Sigmoid colon (tissue), 7 donors: Measurements from ENCODE around the gene GPHA2. TPM values are rescaled to one million over a fixed set of nuclear protein-coding genes. Genes with fewer than 3 reads are reported as not detected.

ENCODE experiments used
- DNase-seq: peaks from one replicate; pipeline ENCODE4 v3.0.0-alpha.2; 2019
- H3K27ac ChIP-seq, 4 donors: fragments of 200-600 bp; sonication (generic); one replicate each; pipeline ENCODE4 v1.5.1; 2016 to 2019; ENCODE audit warnings: mild to moderate bottlenecking in 1 of 4
- H3K27me3 ChIP-seq, 3 donors: fragments of 200-600 bp; sonication (generic); one replicate each; pipeline ENCODE4 v1.5.1; 2019; ENCODE audit warnings: mild to moderate bottlenecking in 1 of 3
- H3K36me3 ChIP-seq, 4 donors: fragments of 200-600 bp; sonication (generic); one replicate each; pipeline ENCODE4 v1.5.1; 2016 to 2019
- H3K4me1 ChIP-seq, 4 donors: fragments of 200-600 bp; sonication (generic); one replicate each; pipeline ENCODE4 v1.5.1; 2017 to 2019
- H3K4me3 ChIP-seq, 4 donors: fragments of 200-600 bp; sonication (generic); one replicate each; pipeline ENCODE4 v1.5.1; 2017 to 2019; ENCODE audit warnings: mild to moderate bottlenecking in 2 of 4, moderate library complexity in 1 of 4
- H3K9me3 ChIP-seq, 4 donors: fragments of 200-600 bp in 3 of 4; sonication (generic) in 3 of 4; one replicate each; pipeline versions ENCODE4 v1.5.1 to v1.6.1; 2013 to 2019
- EP300 ChIP-seq, 4 donors: sonication (generic); formaldehyde crosslinking; IDR thresholded peaks; one replicate each; pipeline ENCODE4 v1.6.1; 2017; ENCODE audit warnings: antibody characterized with exemption in 4 of 4
- POLR2A ChIP-seq, 2 donors: fragments of 450-650 bp; IDR thresholded peaks; one replicate each; pipeline ENCODE4 v1.6.1; 2016; ENCODE audit warnings: antibody characterized with exemption in 2 of 2, mild to moderate bottlenecking in 2 of 2, moderate library complexity in 2 of 2
- POLR2AphosphoS5 ChIP-seq, 4 donors: sonication (generic); formaldehyde crosslinking; IDR thresholded peaks; one replicate each; pipeline ENCODE4 v1.6.1; 2017; ENCODE audit warnings: antibody characterized with exemption in 4 of 4
- WGBS, 2 donors: extraction: QIAGEN DNeasy Blood & Tissue Kit; methylation state at CpG; one replicate each; pipeline ENCODE4 v1.1.7; 2013; 5-methylcytosine and 5-hydroxymethylcytosine counted together
- intact Hi-C: fragments of 100-400 bp; cut with DNase I; formaldehyde crosslinking; loops from one replicate; pipeline ENCODE4 v1.15.1; 2023
- polyA plus RNA-seq, 3 donors: library from polyadenylated mRNA; stranded (reverse); fragments of 200-250 nt; gene quantifications; one replicate each; pipeline ENCODE4 v1.2.3, GENCODE V29; 2013
- total RNA-seq, 4 donors: library from RNA; depleted of rRNA; stranded (reverse); fragments of >200 nt; gene quantifications; one replicate each; pipeline ENCODE4 v1.1.0, GENCODE V29; 2016
- TF ChIP-seq, protein P1 (sequence below), 4 experiments: fragments of 450-650 bp in 3 of 4; fragments of 200-600 bp in 1 of 4; IDR thresholded peaks; one replicate each; pipeline ENCODE4 v1.5.1; 2016 to 2019; ENCODE audit warnings: antibody characterized with exemption in 4 of 4, mild to moderate bottlenecking in 3 of 4, moderate library complexity in 2 of 4
- donor health status: healthy with polysubstance abuse.
- donor health status: Bipolar disorder and iron deficiency.
- donor health status: healthy.

The GPHA2 gene
- total and polyA plus RNA-seq, 7 donors: 0.47 to 2.9 TPM; not detected in 5

- intact Hi-C loops: no loop called here
- Histone ChIP-seq H3K36me3 (peaks cover 18 to 96% (median 62%) of the 10 kb centered on the region in 4 donors), H3K4me3 (no peak overlapping the region), H3K27ac (no peak overlapping the region), H3K4me1 (no peaks in the 10 kb centered on the region), H3K27me3 (no peaks in the 10 kb centered on the region), H3K9me3 (no peaks in the 10 kb centered on the region)
- TF ChIP-seq, protein P1, sequence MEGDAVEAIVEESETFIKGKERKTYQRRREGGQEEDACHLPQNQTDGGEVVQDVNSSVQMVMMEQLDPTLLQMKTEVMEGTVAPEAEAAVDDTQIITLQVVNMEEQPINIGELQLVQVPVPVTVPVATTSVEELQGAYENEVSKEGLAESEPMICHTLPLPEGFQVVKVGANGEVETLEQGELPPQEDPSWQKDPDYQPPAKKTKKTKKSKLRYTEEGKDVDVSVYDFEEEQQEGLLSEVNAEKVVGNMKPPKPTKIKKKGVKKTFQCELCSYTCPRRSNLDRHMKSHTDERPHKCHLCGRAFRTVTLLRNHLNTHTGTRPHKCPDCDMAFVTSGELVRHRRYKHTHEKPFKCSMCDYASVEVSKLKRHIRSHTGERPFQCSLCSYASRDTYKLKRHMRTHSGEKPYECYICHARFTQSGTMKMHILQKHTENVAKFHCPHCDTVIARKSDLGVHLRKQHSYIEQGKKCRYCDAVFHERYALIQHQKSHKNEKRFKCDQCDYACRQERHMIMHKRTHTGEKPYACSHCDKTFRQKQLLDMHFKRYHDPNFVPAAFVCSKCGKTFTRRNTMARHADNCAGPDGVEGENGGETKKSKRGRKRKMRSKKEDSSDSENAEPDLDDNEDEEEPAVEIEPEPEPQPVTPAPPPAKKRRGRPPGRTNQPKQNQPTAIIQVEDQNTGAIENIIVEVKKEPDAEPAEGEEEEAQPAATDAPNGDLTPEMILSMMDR (IDR thresholded peaks at IDR 0.05): no peak
- WGBS, 2 donors: 90 to 95% methylated on average over 23 of the region's 23 CpGs
- no peak for DNase-seq
Measured at GRCh38 chr11:64903291-64903833, 32.3 kb downstream of the GPHA2 start.

DNA sequence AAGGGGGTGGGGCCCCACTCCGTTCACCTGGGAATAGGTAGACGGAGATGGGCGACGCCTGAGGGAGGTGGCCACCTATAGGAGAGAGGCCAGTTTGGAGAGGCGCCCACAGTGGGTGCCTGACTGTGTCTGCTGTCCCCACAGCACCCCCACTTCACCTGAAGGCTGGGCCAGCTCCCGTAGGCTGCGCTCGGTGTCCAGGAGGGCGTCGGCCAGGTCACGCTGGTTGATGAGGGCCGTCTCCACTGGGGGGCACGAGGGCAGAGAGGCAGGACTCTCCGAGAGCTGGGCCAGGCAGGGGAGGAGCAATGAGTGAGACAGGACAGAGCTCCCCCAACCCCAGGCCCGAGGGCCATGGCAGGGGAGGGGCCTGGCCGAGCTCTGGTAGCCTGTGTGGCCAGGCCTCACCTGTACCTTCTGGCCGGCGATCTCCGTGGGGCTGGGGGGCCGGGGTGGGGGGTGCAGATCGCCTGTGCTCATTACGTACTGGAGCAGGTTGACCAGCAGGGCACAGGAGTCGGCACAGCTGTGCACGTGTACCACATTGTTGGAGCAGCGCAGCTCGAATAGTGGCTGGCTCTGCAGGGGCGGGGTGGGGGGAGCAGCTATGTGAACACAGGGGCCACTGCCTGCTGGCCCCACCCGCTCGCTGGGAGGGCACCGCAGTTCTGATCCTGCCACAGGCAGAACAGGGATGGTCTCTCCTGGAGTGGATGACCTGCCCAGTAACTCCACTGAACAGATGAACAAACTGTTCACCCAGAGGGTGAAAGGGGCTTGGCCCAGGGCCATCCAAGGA lies 33.4 kb downstream of the GPHA2 start:
- intact Hi-C loops: no loop called here
- no peak overlapping the region for H3K27ac ChIP-seq
- H3K4me1 ChIP-seq: no peaks in the 10 kb centered on the region
- WGBS, 2 donors: 87 to 91% methylated on average over 30 of the region's 30 CpGs
- peaks cover 14 to 96% (median 61%) of the 10 kb centered on the region in 4 donors for H3K36me3 ChIP-seq
- no peaks in the 10 kb centered on the region for H3K27me3 ChIP-seq
- no peak for DNase-seq
- no peaks in the 10 kb centered on the region for H3K9me3 ChIP-seq
- no peak overlapping the region for H3K4me3 ChIP-seq
- TF ChIP-seq POLR2AphosphoS5 (IDR thresholded peaks at IDR 0.05): no peak
- no peak for TF ChIP-seq EP300 (IDR thresholded peaks at IDR 0.05)
- TF ChIP-seq POLR2A (IDR thresholded peaks at IDR 0.05): no peak
- TF ChIP-seq, protein P1 (IDR thresholded peaks at IDR 0.05): no peak

DNA sequence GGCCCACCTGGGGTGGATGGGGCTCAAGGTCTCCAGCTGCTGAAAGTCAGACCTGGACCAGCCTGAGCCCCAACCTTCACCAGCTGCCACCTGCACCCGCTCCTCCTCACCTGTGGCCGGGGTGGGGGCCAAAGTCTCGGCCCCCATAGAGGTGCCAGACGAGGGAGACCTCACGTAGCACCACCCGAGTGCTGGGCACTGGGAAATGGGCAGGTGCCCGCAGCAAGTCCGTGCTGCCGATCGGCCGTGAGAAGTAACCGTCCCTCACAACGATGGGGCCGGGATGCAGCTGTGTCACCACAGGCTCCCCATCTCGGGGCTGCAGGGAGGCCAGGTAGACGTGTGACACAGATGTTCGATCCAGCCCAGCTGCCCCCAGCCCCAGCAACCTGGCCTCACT lies 34.9 kb downstream of the GPHA2 start:
- H3K9me3 ChIP-seq: no peaks in the 10 kb centered on the region
- intact Hi-C loops: no loop called here
- WGBS, 2 donors: 94 to 95% methylated on average over 17 of the region's 17 CpGs
- H3K4me3 ChIP-seq: no peak overlapping the region
- DNase-seq: no peak
- no peak overlapping the region for H3K27ac ChIP-seq
- no peaks in the 10 kb centered on the region for H3K27me3 ChIP-seq
- H3K4me1 ChIP-seq: no peaks in the 10 kb centered on the region
- H3K36me3 ChIP-seq: peaks cover 0 to 94% (median 49%) of the 10 kb centered on the region in 4 donors
- TF ChIP-seq POLR2A (IDR thresholded peaks at IDR 0.05) (no peak), EP300 (IDR thresholded peaks at IDR 0.05) (no peak), POLR2AphosphoS5 (IDR thresholded peaks at IDR 0.05) (no peak)
- TF ChIP-seq, protein P1 (IDR thresholded peaks at IDR 0.05): no peak

DNA sequence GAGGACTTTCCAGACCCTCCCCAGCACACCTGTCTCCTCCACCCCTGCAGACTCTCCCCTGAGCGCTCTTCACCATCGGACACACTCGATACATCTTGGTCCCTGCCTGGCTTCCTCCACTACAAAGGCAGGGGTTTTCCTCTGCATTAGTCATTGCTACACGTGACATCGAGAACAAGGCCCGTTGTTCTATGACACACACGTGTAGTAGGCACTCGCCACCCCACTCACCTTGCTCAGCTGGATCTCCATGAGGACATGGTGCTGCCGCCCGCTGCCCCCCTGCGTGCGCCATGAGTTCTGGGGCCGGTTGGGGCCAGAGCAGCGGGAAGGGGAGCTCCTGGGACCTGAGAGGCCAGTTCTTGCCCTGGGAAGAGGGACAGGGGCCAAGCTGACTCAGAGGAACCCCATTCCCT lies 35.4 kb downstream of the GPHA2 start:
- Histone ChIP-seq H3K36me3 (peaks cover 0 to 90% (median 44%) of the 10 kb centered on the region in 4 donors), H3K4me1 (no peaks in the 10 kb centered on the region), H3K4me3 (no peak overlapping the region), H3K27me3 (no peaks in the 10 kb centered on the region), H3K27ac (no peak overlapping the region), H3K9me3 (no peaks in the 10 kb centered on the region)
- 84 to 89% methylated on average over 14 of the region's 14 CpGs for WGBS, 2 donors
- DNase-seq: no peak
- TF ChIP-seq POLR2A (IDR thresholded peaks at IDR 0.05) (no peak), POLR2AphosphoS5 (IDR thresholded peaks at IDR 0.05) (no peak), EP300 (IDR thresholded peaks at IDR 0.05) (no peak)
- TF ChIP-seq, protein P1 (IDR thresholded peaks at IDR 0.05): no peak
- intact Hi-C loops: no loop called here
